ENCODE measurements around the gene DLGAP1. TPM values are rescaled to one million over a fixed set of nuclear protein-coding genes. Genes with fewer than 3 reads are reported as not detected.
"Not testable (repeated sequence)": the region's sequence is repeated elsewhere in the genome, so short reads cannot be mapped to it uniquely, and the experiment has no call there.

The DLGAP1 gene
- total RNA-seq, 1 donor from 2014 or later = 2.0 TPM

- DNase-seq (ENCODE audit: extremely low read depth, low read depth, low spot score) = no peak
Observed at GRCh38 chr18:3599861-3600260, 855.2 kb downstream of the DLGAP1 start.

GRCh38 chr18:3599195-3599594, 855.9 kb downstream of the DLGAP1 start:
- DNase-seq (ENCODE audit: extremely low read depth, low read depth, low spot score) = no peak

- DNase-seq (ENCODE audit: extremely low read depth, low read depth, low spot score) = no peak
Observed at GRCh38 chr18:3598581-3598980, 856.5 kb downstream of the DLGAP1 start.

- no peak for DNase-seq (ENCODE audit: extremely low read depth, low read depth, low spot score)
Observed at GRCh38 chr18:3597409-3598357, 857.4 kb downstream of the DLGAP1 start.

- DNase-seq (ENCODE audit: extremely low read depth, low read depth, low spot score) = no peak
Observed at GRCh38 chr18:3596637-3597384, 858.3 kb downstream of the DLGAP1 start.

- no peak for DNase-seq (ENCODE audit: extremely low read depth, low read depth, low spot score)
Observed at GRCh38 chr18:3596324-3596636, 858.8 kb downstream of the DLGAP1 start.

- peak; percentile 93 for DNase-seq (ENCODE audit: extremely low read depth, low read depth, low spot score)
Observed at GRCh38 chr18:3595369-3596273, 859.5 kb downstream of the DLGAP1 start.

GRCh38 chr18:3594760-3595368, 860.2 kb downstream of the DLGAP1 start:
- DNase-seq (ENCODE audit: extremely low read depth, low read depth, low spot score) = no peak

- peak; percentile 94 for DNase-seq (ENCODE audit: extremely low read depth, low read depth, low spot score)
Observed at GRCh38 chr18:3593904-3594759, 861.0 kb downstream of the DLGAP1 start.

GRCh38 chr18:3593381-3593903, 861.7 kb downstream of the DLGAP1 start:
- peak; percentile 80 for DNase-seq (ENCODE audit: extremely low read depth, low read depth, low spot score)

GRCh38 chr18:3592864-3593263, 862.2 kb downstream of the DLGAP1 start:
- no peak for DNase-seq (ENCODE audit: extremely low read depth, low read depth, low spot score)

- DNase-seq (ENCODE audit: extremely low read depth, low read depth, low spot score) = no peak
Observed at GRCh38 chr18:3590096-3590630, 864.9 kb downstream of the DLGAP1 start.

GRCh38 chr18:3585656-3586509, 869.2 kb downstream of the DLGAP1 start:
- no peak for DNase-seq (ENCODE audit: extremely low read depth, low read depth, low spot score)

GRCh38 chr18:3584897-3585460, 870.1 kb downstream of the DLGAP1 start:
- DNase-seq (ENCODE audit: extremely low read depth, low read depth, low spot score) = no peak

GRCh38 chr18:3584266-3584861, 870.7 kb downstream of the DLGAP1 start:
- no peak for DNase-seq (ENCODE audit: extremely low read depth, low read depth, low spot score)

GRCh38 chr18:3583873-3584247, 871.2 kb downstream of the DLGAP1 start:
- no peak for DNase-seq (ENCODE audit: extremely low read depth, low read depth, low spot score)

- not testable (repeated sequence) for DNase-seq (ENCODE audit: extremely low read depth, low read depth, low spot score)
Observed at GRCh38 chr18:3583106-3583872, 871.8 kb downstream of the DLGAP1 start.

All from glomerular endothelial cell (primary cell).